Endodermal cell (in vitro differentiated cells): ENCODE results near the gene FAM236D. TPM values are rescaled to one million over a fixed set of nuclear protein-coding genes. Genes with fewer than 3 reads are reported as not detected.
"Not testable (repeated sequence)": the region's sequence is repeated elsewhere in the genome, so short reads cannot be mapped to it uniquely, and the experiment has no call there.

Source experiments
- DNase-seq: peaks from one replicate; pipeline ENCODE4 v3.0.0-alpha.2; 2017
- H3K27ac ChIP-seq: 2 replicates; pipeline ENCODE4 v1.5.1; 2013; ENCODE audit warnings: mild to moderate bottlenecking, low read depth, low read length, moderate library complexity
- H3K27me3 ChIP-seq: 2 replicates; pipeline ENCODE4 v1.6.1; 2013; ENCODE audit warnings: mild to moderate bottlenecking, low read length, moderate library complexity; ENCODE audit not compliant: insufficient read depth, control insufficient read depth, poor library complexity, severe bottlenecking
- H3K36me3 ChIP-seq: 2 replicates; pipeline ENCODE4 v1.7.0; 2013; ENCODE audit warnings: mild to moderate bottlenecking, low read length, moderate library complexity; ENCODE audit not compliant: control insufficient read depth, insufficient read depth
- H3K4me1 ChIP-seq: one replicate; pipeline ENCODE4 v1.7.0; 2013; ENCODE audit warnings: low read length; ENCODE audit not compliant: control insufficient read depth, insufficient read depth
- H3K4me3 ChIP-seq: 2 replicates; pipeline ENCODE4 v1.5.1; 2013; ENCODE audit warnings: mild to moderate bottlenecking, low read length, moderate library complexity
- H3K9ac ChIP-seq: 2 replicates; pipeline ENCODE4 v1.6.1; 2013; ENCODE audit warnings: mild to moderate bottlenecking, low read length, moderate library complexity; ENCODE audit not compliant: poor library complexity, severe bottlenecking; ENCODE audit errors: extremely low read depth
- H3K9me3 ChIP-seq: 2 replicates; pipeline ENCODE4 v1.6.1; 2013; ENCODE audit warnings: mild to moderate bottlenecking, low read length, moderate library complexity; ENCODE audit not compliant: control insufficient read depth
- H3K27ac Mint-ChIP-seq: 2 replicates; pipeline ENCODE4 v1.8.0; 2020; ENCODE audit warnings: mixed read lengths
- H3K27me3 Mint-ChIP-seq: 2 replicates; pipeline ENCODE4 v1.8.0; 2021; ENCODE audit warnings: mild to moderate bottlenecking, mixed read lengths; ENCODE audit not compliant: insufficient read depth
- H3K36me3 Mint-ChIP-seq: 2 replicates; pipeline ENCODE4 v1.8.0; 2020; ENCODE audit warnings: low read depth, mixed read lengths
- H3K4me1 Mint-ChIP-seq: 2 replicates; pipeline ENCODE4 v1.8.0; 2020; ENCODE audit warnings: mixed read lengths
- H3K4me3 Mint-ChIP-seq: 2 replicates; pipeline ENCODE4 v1.8.0; 2020; ENCODE audit warnings: mild to moderate bottlenecking, moderate library complexity, mixed read lengths
- H3K9me3 Mint-ChIP-seq: 2 replicates; pipeline ENCODE4 v1.8.0; 2020; ENCODE audit warnings: mild to moderate bottlenecking, mixed read lengths
- WGBS, 2 experiments: methylation state at CpG; one replicate each; pipeline versions ENCODE4 v1.1.5 to v1.1.7; 2013; ENCODE audit warnings: missing lambda C conversion rate in 2 of 2, mixed read lengths in 1 of 2; ENCODE audit not compliant: insufficient coverage in 1 of 2, insufficient read length in 1 of 2; 5-methylcytosine and 5-hydroxymethylcytosine counted together
- total RNA-seq, 2 donors: library from RNA; stranded (reverse); fragmentation: NEBNext Ultra II Directional in 1 of 2; extraction: Animal tissue kit (Norgen Biotek cat#: 25700) in 1 of 2; gene quantifications; 2 replicates in 1 of 2; 3 replicates in 1 of 2; pipeline ENCODE4 v1.2.1, GENCODE V29; 2021

Gene FAM236D
- total RNA-seq, 2 donors from 2014 or later, result not detected

GRCh38 chrX:72782560-72782959, 25.4 kb downstream of the FAM236D start, which contains the start of gene FAM236B:
Gene FAM236B, minus strand, starts transcription at chrX:72782660. Its CDS starts 100 bp downstream, at chrX:72782560.
- not testable (repeated sequence) for H3K4me3 ChIP-seq, H3K9ac ChIP-seq, H3K27me3 ChIP-seq, H3K9me3 ChIP-seq, H3K36me3 Mint-ChIP-seq, H3K27ac ChIP-seq, H3K4me1 Mint-ChIP-seq, DNase-seq, H3K9me3 Mint-ChIP-seq, H3K27ac Mint-ChIP-seq, H3K36me3 ChIP-seq, H3K4me3 Mint-ChIP-seq, H3K4me1 ChIP-seq, H3K27me3 Mint-ChIP-seq
- no CpG with 5 or more reads among the region's 15 CpGs for WGBS, 2 experiments

- H3K27ac Mint-ChIP-seq, H3K4me3 Mint-ChIP-seq, DNase-seq, H3K27ac ChIP-seq, H3K27me3 ChIP-seq, H3K4me3 ChIP-seq, H3K27me3 Mint-ChIP-seq, H3K4me1 Mint-ChIP-seq, H3K36me3 ChIP-seq, H3K9me3 ChIP-seq, H3K4me1 ChIP-seq, H3K9me3 Mint-ChIP-seq, H3K36me3 Mint-ChIP-seq, H3K9ac ChIP-seq: not testable (repeated sequence)
- WGBS, 2 experiments, result no CpG with 5 or more reads among the region's 6 CpGs
Measured at GRCh38 chrX:72778146-72778545, 29.9 kb downstream of the FAM236D start.

GRCh38 chrX:72777467-72777790, 30.6 kb downstream of the FAM236D start:
- H3K9me3 ChIP-seq, result not testable (repeated sequence)

GRCh38 chrX:72776653-72777466, 31.1 kb downstream of the FAM236D start, which contains the start of gene DMRTC1B:
Gene DMRTC1B, plus strand, starts transcription at chrX:72776890. Its CDS starts 68,246 bp downstream, at chrX:72845136.
- not testable (repeated sequence) for DNase-seq, H3K27me3 ChIP-seq, H3K4me3 Mint-ChIP-seq, H3K27ac ChIP-seq, H3K27ac Mint-ChIP-seq, H3K4me1 ChIP-seq, H3K36me3 ChIP-seq, H3K27me3 Mint-ChIP-seq, H3K36me3 Mint-ChIP-seq, H3K4me3 ChIP-seq, H3K4me1 Mint-ChIP-seq, H3K9me3 Mint-ChIP-seq, H3K9me3 ChIP-seq, H3K9ac ChIP-seq
- WGBS, 2 experiments, result no CpG with 5 or more reads among the region's 44 CpGs

More at GRCh38 chrX:72777467-72777790, 30.6 kb downstream of the FAM236D start:
- H3K27ac ChIP-seq, H3K27me3 ChIP-seq, H3K36me3 ChIP-seq, H3K4me3 ChIP-seq, H3K36me3 Mint-ChIP-seq, H3K4me1 Mint-ChIP-seq, DNase-seq, H3K27ac Mint-ChIP-seq, H3K9ac ChIP-seq, H3K27me3 Mint-ChIP-seq, H3K4me1 ChIP-seq, H3K4me3 Mint-ChIP-seq, H3K9me3 Mint-ChIP-seq: not testable (repeated sequence)
- WGBS, 2 experiments, result no CpG with 5 or more reads among the region's 15 CpGs

- WGBS, 2 experiments, result no CpG with 5 or more reads among the region's 9 CpGs
- H3K27me3 Mint-ChIP-seq, H3K4me1 Mint-ChIP-seq, H3K36me3 Mint-ChIP-seq, H3K9ac ChIP-seq, H3K9me3 ChIP-seq, H3K9me3 Mint-ChIP-seq, H3K4me3 ChIP-seq, H3K4me1 ChIP-seq, H3K27ac ChIP-seq, H3K27me3 ChIP-seq, DNase-seq, H3K4me3 Mint-ChIP-seq, H3K36me3 ChIP-seq, H3K27ac Mint-ChIP-seq: not testable (repeated sequence)
Measured at GRCh38 chrX:72760454-72760853, 47.6 kb downstream of the FAM236D start.

Other genes starting within 250 kb of the FAM236D start
- 10 to 100 TPM; 33.3 to 33.9 TPM for gene HDAC8, start 235.4 kb downstream of the FAM236D start, total RNA-seq
- 10 to 100 TPM in 1 of 2 donors, 1 to 10 TPM in 1; 6.7 to 10.2 TPM for gene PHKA1, start 93.9 kb downstream of the FAM236D start, total RNA-seq
- 1 to 10 TPM in 1 of 2 donors, not detected in 1; 2.4 TPM for gene DMRTC1B, start 31.3 kb downstream of the FAM236D start, total RNA-seq
- not detected for gene FAM236B, start 25.6 kb downstream of the FAM236D start, total RNA-seq
- not detected for gene FAM236C, start 104.4 kb upstream of the FAM236D start, total RNA-seq
- gene FAM236A, start 130.0 kb upstream of the FAM236D start, total RNA-seq, result not detected
- not detected for gene DMRTC1, start 135.6 kb upstream of the FAM236D start, total RNA-seq
- under 1 TPM in 1 of 2 donors, not detected in 1; 0.15 TPM for gene PABPC1L2B, start 194.7 kb upstream of the FAM236D start, total RNA-seq